Ammon's horn (tissue), 1 donor: ENCODE data around the gene RHBDF1.

ENCODE experiments used
- DNase-seq: peaks from one replicate; pipeline ENCODE4 v3.0.0-alpha.2; 2016; ENCODE audit warnings: low spot score

RHBDF1 gene

GRCh38 chr16:92431-93339, 20.3 kb upstream of the RHBDF1 start:
- no peak for DNase-seq

- DNase-seq, result peak; percentile 87
These were observed 19.1 kb upstream of the RHBDF1 start for GRCh38 chr16:91484-91883.

- DNase-seq, result no peak
These were observed 17.2 kb upstream of the RHBDF1 start for GRCh38 chr16:89391-90302.

- no peak for DNase-seq
These were observed 16.2 kb upstream of the RHBDF1 start for GRCh38 chr16:88613-89012.

GRCh38 chr16:86483-86952, 14.1 kb upstream of the RHBDF1 start:
- DNase-seq, result no peak

GRCh38 chr16:85865-86264, 13.4 kb upstream of the RHBDF1 start:
- DNase-seq, result no peak

GRCh38 chr16:85407-85782, 13.0 kb upstream of the RHBDF1 start:
- no peak for DNase-seq

GRCh38 chr16:84718-85406, 12.4 kb upstream of the RHBDF1 start:
- DNase-seq, result peak; percentile 58

- DNase-seq, result no peak
These were observed 11.6 kb upstream of the RHBDF1 start for GRCh38 chr16:83781-84615.

GRCh38 chr16:83060-83603, 10.7 kb upstream of the RHBDF1 start:
- no peak for DNase-seq

GRCh38 chr16:79151-80054, 7.0 kb upstream of the RHBDF1 start:
- DNase-seq, result no peak

- no peak for DNase-seq
These were observed 6.2 kb upstream of the RHBDF1 start for GRCh38 chr16:78444-79150.

GRCh38 chr16:77807-78443, 5.5 kb upstream of the RHBDF1 start, which contains the start of gene MPG:
Gene MPG (plus strand): TSS chr16:78225. CDS start chr16:78310, 85 bp downstream.
- peak; percentile 85 for DNase-seq

GRCh38 chr16:77273-77806, 4.9 kb upstream of the RHBDF1 start:
- DNase-seq, result no peak

- no peak for DNase-seq
These were observed 4.3 kb upstream of the RHBDF1 start for GRCh38 chr16:76535-77272.

GRCh38 chr16:75580-76501, 3.4 kb upstream of the RHBDF1 start:
- no peak for DNase-seq
